ENCODE measurements around the gene ARSG.
"Not testable (repeated sequence)": the region's sequence is repeated elsewhere in the genome, so short reads cannot be mapped to it uniquely, and the experiment has no call there.

DNA sequence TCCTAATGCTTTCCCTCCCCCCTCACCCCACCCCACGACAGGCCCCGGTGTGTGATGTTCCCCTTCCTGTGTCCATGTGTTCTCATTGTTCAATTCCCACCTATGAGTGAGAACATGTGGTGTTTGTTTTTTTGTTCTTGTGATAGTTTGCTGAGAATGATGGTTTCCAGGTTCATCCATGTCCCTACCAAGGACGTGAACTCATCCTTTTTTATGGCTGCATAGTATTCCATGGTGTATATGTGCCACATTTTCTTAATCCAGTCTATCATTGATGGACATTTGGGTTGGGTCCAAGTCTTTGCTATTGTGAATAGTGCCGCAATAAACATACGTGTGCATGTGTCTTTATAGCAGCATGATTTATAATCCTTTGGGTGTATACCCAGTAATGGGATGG, 112.5 kb downstream of the ARSG start:
- TF ChIP-seq ZNF384 (IDR thresholded peaks at IDR 0.05); BHLHE40 (IDR thresholded peaks at IDR 0.05; ENCODE audit: borderline replicate concordance); TARDBP (IDR thresholded peaks at IDR 0.05); FOXM1 (IDR thresholded peaks at IDR 0.05; ENCODE audit: borderline replicate concordance): not testable (repeated sequence)
- TF ChIP-seq, protein P1, sequence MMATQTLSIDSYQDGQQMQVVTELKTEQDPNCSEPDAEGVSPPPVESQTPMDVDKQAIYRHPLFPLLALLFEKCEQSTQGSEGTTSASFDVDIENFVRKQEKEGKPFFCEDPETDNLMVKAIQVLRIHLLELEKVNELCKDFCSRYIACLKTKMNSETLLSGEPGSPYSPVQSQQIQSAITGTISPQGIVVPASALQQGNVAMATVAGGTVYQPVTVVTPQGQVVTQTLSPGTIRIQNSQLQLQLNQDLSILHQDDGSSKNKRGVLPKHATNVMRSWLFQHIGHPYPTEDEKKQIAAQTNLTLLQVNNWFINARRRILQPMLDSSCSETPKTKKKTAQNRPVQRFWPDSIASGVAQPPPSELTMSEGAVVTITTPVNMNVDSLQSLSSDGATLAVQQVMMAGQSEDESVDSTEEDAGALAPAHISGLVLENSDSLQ (IDR thresholded peaks at IDR 0.05) = not testable (repeated sequence)
